Activated naive CD8-positive, alpha-beta T cell (primary cell): ENCODE measurements around the gene ARHGEF6.

Experiments used
- H3K27ac Mint-ChIP-seq: one replicate; pipeline ENCODE4 v1.8.0; 2021; ENCODE audit warnings: mixed read lengths
- H3K27me3 Mint-ChIP-seq: one replicate; pipeline ENCODE4 v1.8.0; 2021; ENCODE audit warnings: mixed read lengths
- H3K36me3 Mint-ChIP-seq: one replicate; pipeline ENCODE4 v1.8.0; 2021; ENCODE audit warnings: mixed read lengths
- H3K4me1 Mint-ChIP-seq: one replicate; pipeline ENCODE4 v1.8.0; 2021; ENCODE audit warnings: low read depth, mixed read lengths
- H3K4me3 Mint-ChIP-seq: one replicate; pipeline ENCODE4 v1.8.0; 2021; ENCODE audit warnings: mild to moderate bottlenecking, mixed read lengths
- H3K9me3 Mint-ChIP-seq: one replicate; pipeline ENCODE4 v1.8.0; 2021; ENCODE audit warnings: low read depth, mixed read lengths

Gene ARHGEF6

GRCh38 chrX:136767104-136767941 is 13.4 kb downstream of the ARHGEF6 start:
- Mint-ChIP-seq H3K36me3 (no peaks in the 10 kb centered on the region), H3K4me1 (peaks cover 72% of the 10 kb centered on the region), H3K27ac (peak overlapping the region; percentile 94), H3K4me3 (peak overlapping the region; percentile 83), H3K9me3 (no peaks in the 10 kb centered on the region), H3K27me3 (no peaks in the 10 kb centered on the region)

- Mint-ChIP-seq H3K4me1 (peaks cover 70% of the 10 kb centered on the region), H3K9me3 (no peaks in the 10 kb centered on the region), H3K4me3 (peak overlapping the region; percentile 80), H3K36me3 (no peaks in the 10 kb centered on the region), H3K27ac (peak overlapping the region; percentile 50), H3K27me3 (no peaks in the 10 kb centered on the region)
Observed at GRCh38 chrX:136766785-136767103, 14.0 kb downstream of the ARHGEF6 start.

GRCh38 chrX:136765821-136766356 is 14.8 kb downstream of the ARHGEF6 start:
- Mint-ChIP-seq H3K36me3 (no peaks in the 10 kb centered on the region), H3K4me3 (peak overlapping the region; percentile 80), H3K27me3 (no peaks in the 10 kb centered on the region), H3K4me1 (peaks cover 70% of the 10 kb centered on the region), H3K9me3 (no peaks in the 10 kb centered on the region), H3K27ac (peak overlapping the region; percentile 80)

GRCh38 chrX:136764206-136764605 is 16.5 kb downstream of the ARHGEF6 start:
- H3K27ac Mint-ChIP-seq, result peak overlapping the region; percentile 22
- no peaks in the 10 kb centered on the region for H3K27me3 Mint-ChIP-seq
- no peaks in the 10 kb centered on the region for H3K36me3 Mint-ChIP-seq
- peaks cover 65% of the 10 kb centered on the region for H3K4me1 Mint-ChIP-seq
- no peaks in the 10 kb centered on the region for H3K9me3 Mint-ChIP-seq
- H3K4me3 Mint-ChIP-seq, result no peak overlapping the region

- Mint-ChIP-seq H3K27me3 (no peaks in the 10 kb centered on the region), H3K4me3 (peak overlapping the region; percentile 11), H3K27ac (peak overlapping the region; percentile 93), H3K36me3 (no peaks in the 10 kb centered on the region), H3K4me1 (peaks cover 60% of the 10 kb centered on the region), H3K9me3 (no peaks in the 10 kb centered on the region)
Observed at GRCh38 chrX:136762820-136763452, 17.8 kb downstream of the ARHGEF6 start.

GRCh38 chrX:136761421-136761820 is 19.3 kb downstream of the ARHGEF6 start:
- Mint-ChIP-seq H3K27me3 (no peaks in the 10 kb centered on the region), H3K27ac (peak overlapping the region; percentile 46), H3K36me3 (no peaks in the 10 kb centered on the region), H3K9me3 (no peaks in the 10 kb centered on the region), H3K4me1 (peaks cover 65% of the 10 kb centered on the region), H3K4me3 (no peak overlapping the region)

GRCh38 chrX:136759968-136760367 is 20.8 kb downstream of the ARHGEF6 start:
- Mint-ChIP-seq H3K4me3 (no peak overlapping the region), H3K4me1 (peaks cover 66% of the 10 kb centered on the region), H3K9me3 (no peaks in the 10 kb centered on the region), H3K27me3 (no peaks in the 10 kb centered on the region), H3K36me3 (no peaks in the 10 kb centered on the region), H3K27ac (peak overlapping the region; percentile 83)

GRCh38 chrX:136755411-136755810 is 25.3 kb downstream of the ARHGEF6 start:
- Mint-ChIP-seq H3K27ac (peak overlapping the region; percentile 73), H3K27me3 (no peaks in the 10 kb centered on the region), H3K4me3 (no peak overlapping the region), H3K36me3 (no peaks in the 10 kb centered on the region), H3K9me3 (no peaks in the 10 kb centered on the region), H3K4me1 (peaks cover 69% of the 10 kb centered on the region)

- peak overlapping the region; percentile 73 for H3K27ac Mint-ChIP-seq
- no peaks in the 10 kb centered on the region for H3K9me3 Mint-ChIP-seq
- H3K4me1 Mint-ChIP-seq, result peaks cover 70% of the 10 kb centered on the region
- no peaks in the 10 kb centered on the region for H3K36me3 Mint-ChIP-seq
- no peak overlapping the region for H3K4me3 Mint-ChIP-seq
- H3K27me3 Mint-ChIP-seq, result no peaks in the 10 kb centered on the region
Observed at GRCh38 chrX:136754651-136755050, 26.1 kb downstream of the ARHGEF6 start.

GRCh38 chrX:136752796-136753195 is 27.9 kb downstream of the ARHGEF6 start:
- peak overlapping the region; percentile 64 for H3K27ac Mint-ChIP-seq
- no peaks in the 10 kb centered on the region for H3K9me3 Mint-ChIP-seq
- peaks cover 81% of the 10 kb centered on the region for H3K4me1 Mint-ChIP-seq
- no peak overlapping the region for H3K4me3 Mint-ChIP-seq
- no peaks in the 10 kb centered on the region for H3K27me3 Mint-ChIP-seq
- no peaks in the 10 kb centered on the region for H3K36me3 Mint-ChIP-seq

- H3K27me3 Mint-ChIP-seq, result no peaks in the 10 kb centered on the region
- H3K4me1 Mint-ChIP-seq, result peaks cover 82% of the 10 kb centered on the region
- H3K36me3 Mint-ChIP-seq, result no peaks in the 10 kb centered on the region
- H3K27ac Mint-ChIP-seq, result no peak overlapping the region
- no peak overlapping the region for H3K4me3 Mint-ChIP-seq
- H3K9me3 Mint-ChIP-seq, result no peaks in the 10 kb centered on the region
Observed at GRCh38 chrX:136752346-136752745, 28.4 kb downstream of the ARHGEF6 start.

GRCh38 chrX:136750364-136750763 is 30.4 kb downstream of the ARHGEF6 start:
- Mint-ChIP-seq H3K27me3 (no peaks in the 10 kb centered on the region), H3K27ac (peak overlapping the region; percentile 79), H3K4me3 (no peak overlapping the region), H3K36me3 (peaks cover 4% of the 10 kb centered on the region), H3K4me1 (peaks cover 83% of the 10 kb centered on the region), H3K9me3 (no peaks in the 10 kb centered on the region)

GRCh38 chrX:136747003-136747986 is 33.4 kb downstream of the ARHGEF6 start:
- Mint-ChIP-seq H3K36me3 (peaks cover 11% of the 10 kb centered on the region), H3K27me3 (no peaks in the 10 kb centered on the region), H3K27ac (peak overlapping the region; percentile 80), H3K9me3 (no peaks in the 10 kb centered on the region), H3K4me3 (peak overlapping the region; percentile 57), H3K4me1 (peaks cover 88% of the 10 kb centered on the region)

GRCh38 chrX:136745215-136746173 is 35.2 kb downstream of the ARHGEF6 start:
- Mint-ChIP-seq H3K27me3 (no peaks in the 10 kb centered on the region), H3K4me1 (peaks cover 77% of the 10 kb centered on the region), H3K4me3 (peak overlapping the region; percentile 51), H3K27ac (peak overlapping the region; percentile 90), H3K36me3 (peaks cover 11% of the 10 kb centered on the region), H3K9me3 (no peaks in the 10 kb centered on the region)
